Thyroid gland (tissue), 4 donors: ENCODE measurements around the gene DUOXA1. TPM values are rescaled to one million over a fixed set of nuclear protein-coding genes. Genes with fewer than 3 reads are reported as not detected.
A peak's percentile ranks its signal among the peaks of the same experiment; 100 is the strongest.

ENCODE experiments used
- DNase-seq, 2 donors: peaks; one replicate each; pipeline ENCODE4 v3.0.0-alpha.2; 2019
- H3K27ac ChIP-seq, 3 donors: fragments of 200-600 bp; sonication (generic); 1 replicate in 2 of 3; 2 replicates in 1 of 3; pipeline ENCODE4 v1.5.1; 2016 to 2019; ENCODE audit warnings: mild to moderate bottlenecking in 1 of 3, moderate library complexity in 1 of 3
- H3K27me3 ChIP-seq: fragments of 200-600 bp; sonication (generic); one replicate; pipeline ENCODE4 v1.5.1; 2019
- H3K36me3 ChIP-seq, 2 donors: fragments of 200-600 bp; sonication (generic); one replicate each; pipeline ENCODE4 v1.5.1; 2016 to 2019
- H3K4me1 ChIP-seq, 2 donors: fragments of 200-600 bp; sonication (generic); one replicate each; pipeline ENCODE4 v1.5.1; 2017 to 2019
- H3K4me3 ChIP-seq, 3 donors: fragments of 200-600 bp; sonication (generic); replicated peaks in 1 of 3; 1 replicate in 2 of 3; 2 replicates in 1 of 3; pipeline ENCODE4 v1.5.1; 2016; ENCODE audit warnings: mild to moderate bottlenecking in 1 of 3
- H3K9me3 ChIP-seq: fragments of 200-600 bp; sonication (generic); one replicate; pipeline ENCODE4 v1.5.1; 2017
- CTCF ChIP-seq, 6 experiments: fragments of 200-600 bp in 3 of 6; fragments of 450-650 bp in 3 of 6; sonication (generic) in 3 of 6; IDR thresholded peaks; one replicate each; pipeline ENCODE4 v1.5.1; 2016 to 2019; ENCODE audit warnings: antibody characterized with exemption in 6 of 6, mild to moderate bottlenecking in 2 of 6, inconsistent platforms in 1 of 6, moderate library complexity in 1 of 6
- POLR2A ChIP-seq, 2 donors: fragments of 450-650 bp; IDR thresholded peaks; one replicate each; pipeline ENCODE4 v1.6.1; 2017; ENCODE audit warnings: antibody characterized with exemption in 2 of 2, mild to moderate bottlenecking in 2 of 2, moderate library complexity in 1 of 2
- WGBS, 2 donors: methylation state at CpG; one replicate each; pipeline ENCODE4 v1.1.5; 2017; 5-methylcytosine and 5-hydroxymethylcytosine counted together
- intact Hi-C: fragments of 100-400 bp; cut with DNase I; formaldehyde crosslinking; loops from one replicate; pipeline ENCODE4 v1.15.1; 2023
- total RNA-seq, 4 donors: library from RNA; depleted of rRNA; stranded (reverse); fragments of >200 nt; gene quantifications; one replicate each; pipeline ENCODE4 v1.2.3, GENCODE V29; 2016

Gene DUOXA1
- total RNA-seq, 4 donors from 2014 or later = 97.0 to 187 (median 150) TPM

GRCh38 chr15:45116482-45117307 is 13.0 kb downstream of the DUOXA1 start:
- H3K36me3 ChIP-seq = no peaks in the 10 kb centered on the region
- H3K9me3 ChIP-seq = no peaks in the 10 kb centered on the region
- peaks cover 22 to 47% of the 10 kb centered on the region in 2 donors for H3K4me1 ChIP-seq
- H3K27ac ChIP-seq = peak overlapping the region; percentile 18 to 61 (median 48)
- H3K27me3 ChIP-seq = no peaks in the 10 kb centered on the region
- H3K4me3 ChIP-seq = no peak overlapping the region
- TF ChIP-seq CTCF (IDR thresholded peaks at IDR 0.05) (peak in 1 of 6 experiments; percentile 16), POLR2A (IDR thresholded peaks at IDR 0.05) (no peak)
- intact Hi-C loops = loop anchor here (10.0 kb wide), 1 partner anchor 82 kb away; no protein-coding TSS in a partner anchor
- DNase-seq = peak; percentile 76 to 77
- WGBS, 2 donors = 16 to 18% methylated on average over 35 to 39 of the region's 65 CpGs

GRCh38 chr15:45116006-45116481 is 13.6 kb downstream of the DUOXA1 start:
- no peaks in the 10 kb centered on the region for H3K36me3 ChIP-seq
- H3K4me3 ChIP-seq = no peak overlapping the region
- peaks cover 22 to 49% of the 10 kb centered on the region in 2 donors for H3K4me1 ChIP-seq
- H3K27me3 ChIP-seq = no peaks in the 10 kb centered on the region
- no peaks in the 10 kb centered on the region for H3K9me3 ChIP-seq
- DNase-seq = peak; percentile 24
- intact Hi-C loops = loop anchor here (10.0 kb wide), 1 partner anchor 81 kb away; no protein-coding TSS in a partner anchor
- 28 to 30% methylated on average over 19 of the region's 19 CpGs for WGBS, 2 donors
- peak overlapping the region; percentile 37 to 61 (median 48) for H3K27ac ChIP-seq
- TF ChIP-seq POLR2A (IDR thresholded peaks at IDR 0.05) (no peak), CTCF (IDR thresholded peaks at IDR 0.05) (no peak)

- 13 to 28% methylated on average over 7 of the region's 7 CpGs for WGBS, 2 donors
- no peaks in the 10 kb centered on the region for H3K36me3 ChIP-seq
- no peak overlapping the region for H3K4me3 ChIP-seq
- no peaks in the 10 kb centered on the region for H3K9me3 ChIP-seq
- H3K27ac ChIP-seq = peak overlapping the region; percentile 37 to 61 (median 48)
- TF ChIP-seq POLR2A (IDR thresholded peaks at IDR 0.05) (peak in 1 of 2 donors; percentile 34), CTCF (IDR thresholded peaks at IDR 0.05) (no peak)
- H3K4me1 ChIP-seq = peaks cover 22 to 49% of the 10 kb centered on the region in 2 donors
- H3K27me3 ChIP-seq = no peaks in the 10 kb centered on the region
- peak; percentile 94 to 96 for DNase-seq
- intact Hi-C loops = loop anchor here (10.0 kb wide), 1 partner anchor 81 kb away; no protein-coding TSS in a partner anchor
Measured at GRCh38 chr15:45115312-45115820, 14.3 kb downstream of the DUOXA1 start.

- intact Hi-C loops = loop anchor here (10.0 kb wide), 1 partner anchor 80 kb away; no protein-coding TSS in a partner anchor
- no peaks in the 10 kb centered on the region for H3K27me3 ChIP-seq
- no peak for DNase-seq
Measured at GRCh38 chr15:45114751-45115085, 15.0 kb downstream of the DUOXA1 start.

More at GRCh38 chr15:45114751-45115085, 15.0 kb downstream of the DUOXA1 start:
- Histone ChIP-seq H3K4me1 (peaks cover 22 to 49% of the 10 kb centered on the region in 2 donors), H3K27ac (peak overlapping the region; percentile 46 to 61 (median 48)), H3K9me3 (no peaks in the 10 kb centered on the region), H3K36me3 (no peaks in the 10 kb centered on the region), H3K4me3 (peak overlapping the region; percentile 2 to 46 (median 18))
- 0 to 17% methylated on average over 2 of the region's 2 CpGs for WGBS, 2 donors
- TF ChIP-seq POLR2A (IDR thresholded peaks at IDR 0.05) = no peak
- TF ChIP-seq CTCF (IDR thresholded peaks at IDR 0.05) = no peak
